ENCODE results near the gene BAZ2B.

- TF ChIP-seq CTCF (conservative IDR thresholded peaks at IDR 0.05; ENCODE audit: low read length) (no peak), EZH2phosphoT487 (IDR thresholded peaks at IDR 0.05; ENCODE audit: borderline replicate concordance, low read depth, low read length) (no peak)
These were observed 159.6 kb downstream of the BAZ2B start for GRCh38 chr2:159456500-159457426.
